ENCODE results near the gene GRK4. TPM values are rescaled to one million over a fixed set of nuclear protein-coding genes. Genes with fewer than 3 reads are reported as not detected.

GRK4 gene
- total and polyA plus RNA-seq, 2 of the 4 experiments (the other 2 are of a cell fraction) = 1.6 to 2.2 TPM

GRCh38 chr4:3069661-3070199 is 106.4 kb downstream of the GRK4 start:
- H3K14ac ChIP-seq (replicated peaks; ENCODE audit: low read depth, low read length) = no peak overlapping the region
- no peak overlapping the region for H3K4ac ChIP-seq (ENCODE audit: low read depth, low read length)
- no peak overlapping the region for H4K91ac ChIP-seq (ENCODE audit: insufficient read depth, low read depth, low read length)
- ChIA-PET CTCF (no interaction called here), POLR2A (ENCODE audit: unreplicated experiment) (no interaction called here)
- no TSS peak for BruUV-seq (replicated peaks)
- TF ChIP-seq MXI1 (IDR thresholded peaks at IDR 0.05; ENCODE audit: borderline replicate concordance, low read depth, low read length) = no peak
- TF ChIP-seq CHD1 (IDR thresholded peaks at IDR 0.05; ENCODE audit: low read depth, low read length) = no peak
- TF ChIP-seq ELK1 (IDR thresholded peaks at IDR 0.05; ENCODE audit: borderline replicate concordance, low read depth, low read length) = no peak
- no peak for TF ChIP-seq USF2 (IDR thresholded peaks at IDR 0.05; ENCODE audit: low read depth, low read length)
- no peak for TF ChIP-seq RFX5 (IDR thresholded peaks at IDR 0.05; ENCODE audit: low read depth, low read length)
- no peak for TF ChIP-seq NFE2L2 (IDR thresholded peaks at IDR 0.05; ENCODE audit: low read depth, low read length)
- no peak for TF ChIP-seq MAZ (IDR thresholded peaks at IDR 0.05; ENCODE audit: borderline replicate concordance, low read depth, low read length)
- TF ChIP-seq CTCF (conservative IDR thresholded peaks at IDR 0.05; ENCODE audit: low read depth, low read length) = no peak
- no peak for TF ChIP-seq CEBPB (IDR thresholded peaks at IDR 0.05; ENCODE audit: low read depth, low read length)
- TF ChIP-seq BHLHE40 (IDR thresholded peaks at IDR 0.05; ENCODE audit: low read depth, low read length) = no peak
- TF ChIP-seq RAD21 (IDR thresholded peaks at IDR 0.05; ENCODE audit: low read length) = no peak
- TF ChIP-seq SMC3 (IDR thresholded peaks at IDR 0.05; ENCODE audit: low read depth, low read length) = no peak
- no peak for TF ChIP-seq MAFK (IDR thresholded peaks at IDR 0.05; ENCODE audit: low read depth, low read length)
- no peak for TF ChIP-seq FOS (IDR thresholded peaks at IDR 0.05; ENCODE audit: low read depth, low read length)
- no peak for TF ChIP-seq POLR2A (IDR thresholded peaks at IDR 0.05; ENCODE audit: low read depth, low read length)
- TF ChIP-seq RCOR1 (IDR thresholded peaks at IDR 0.05; ENCODE audit: insufficient replicate concordance, low read length) = no peak
- peaks cover 3% of the 10 kb centered on the region; the same call in 1 of the 2 replicates for H4K20me1 ChIP-seq (ENCODE audit: insufficient read depth, low read length)
- no peak overlapping the region for H4K5ac ChIP-seq (ENCODE audit: low read depth, low read length)
- H2BK15ac ChIP-seq (ENCODE audit: low read depth, low read length) = no peak overlapping the region
- no peak overlapping the region for H2BK5ac ChIP-seq (ENCODE audit: low read depth, low read length, poor library complexity, severe bottlenecking)
- intact Hi-C loops (cut with micrococcal nuclease) (no loop called here), dilution Hi-C loops (cut with HindIII; ENCODE audit: low sequenced_read_pairs, unreplicated experiment) (no loop called here), in situ Hi-C loops (cut with MboI; ENCODE audit: low sequenced_read_pairs) (no loop called here)
- H3K79me1 ChIP-seq (ENCODE audit: low read depth in 1 of 2, low read length in 2 of 2) = no peaks in the 10 kb centered on the region; a peak in 1 of 4 replicates
- H3K18ac ChIP-seq (ENCODE audit: low read depth, low read length) = no peak overlapping the region
- no peak overlapping the region for H3K9ac ChIP-seq (ENCODE audit: low read depth, low read length)
- no peak overlapping the region for H3K4me3 ChIP-seq (ENCODE audit: insufficient read depth, low read depth, low read length)
- peaks cover 7% of the 10 kb centered on the region for H3K27me3 ChIP-seq (ENCODE audit: control insufficient read depth, insufficient read depth, low read length)
- no peaks in the 10 kb centered on the region for H3K9me3 ChIP-seq (ENCODE audit: control insufficient read depth, insufficient read depth, low read length)
- H3K27ac ChIP-seq (ENCODE audit: insufficient read depth, low read length) = no peak overlapping the region
- H2AK9ac ChIP-seq (replicated peaks; ENCODE audit: low read depth, low read length, poor library complexity) = no peak overlapping the region
- WGBS, 2 experiments (ENCODE audit: extremely low coverage in 2 of 2, insufficient read length in 1 of 2) = 27% methylated on average over 3 of the region's 16 CpGs; no CpG with 5 or more reads in 1 of the 2 experiments
- no peak overlapping the region for H2BK20ac ChIP-seq (ENCODE audit: low read depth, low read length)
- no peak overlapping the region for H2BK120ac ChIP-seq (ENCODE audit: low read depth, low read length)
- no peaks in the 10 kb centered on the region for H3K4me1 ChIP-seq (ENCODE audit: control insufficient read depth, insufficient read depth, low read length)
- H3K23ac ChIP-seq (ENCODE audit: low read depth, low read length) = no peak overlapping the region
- H3K9me1 ChIP-seq (ENCODE audit: insufficient read depth, low read length) = peaks cover 4% of the 10 kb centered on the region; the same call in 1 of the 2 replicates
- no peak overlapping the region for H3K4me2 ChIP-seq (ENCODE audit: low read depth, low read length)
- H3K56ac ChIP-seq (ENCODE audit: extremely low read depth, insufficient read depth, low read length) = no peak overlapping the region
- no peak for ATAC-seq (ENCODE audit: low read depth)
- no peak overlapping the region for H2AFZ ChIP-seq (replicated peaks; ENCODE audit: low read length, poor library complexity)
- H2AK5ac ChIP-seq (ENCODE audit: low read depth, low read length) = no peak overlapping the region
- DNase-seq = no peak
- H3K36me3 ChIP-seq (ENCODE audit: control insufficient read depth, insufficient read depth, low read length) = no peaks in the 10 kb centered on the region
- H4K8ac ChIP-seq (ENCODE audit: low read depth in 2 of 2, low read length in 2 of 2) = no peak overlapping the region
